ENCODE results near the gene ZNF598. TPM values are rescaled to one million over a fixed set of nuclear protein-coding genes. Genes with fewer than 3 reads are reported as not detected.

Gene ZNF598
- total and polyA plus RNA-seq, 4 donors = 2.7 to 28.4 (median 16.2) TPM

DNA sequence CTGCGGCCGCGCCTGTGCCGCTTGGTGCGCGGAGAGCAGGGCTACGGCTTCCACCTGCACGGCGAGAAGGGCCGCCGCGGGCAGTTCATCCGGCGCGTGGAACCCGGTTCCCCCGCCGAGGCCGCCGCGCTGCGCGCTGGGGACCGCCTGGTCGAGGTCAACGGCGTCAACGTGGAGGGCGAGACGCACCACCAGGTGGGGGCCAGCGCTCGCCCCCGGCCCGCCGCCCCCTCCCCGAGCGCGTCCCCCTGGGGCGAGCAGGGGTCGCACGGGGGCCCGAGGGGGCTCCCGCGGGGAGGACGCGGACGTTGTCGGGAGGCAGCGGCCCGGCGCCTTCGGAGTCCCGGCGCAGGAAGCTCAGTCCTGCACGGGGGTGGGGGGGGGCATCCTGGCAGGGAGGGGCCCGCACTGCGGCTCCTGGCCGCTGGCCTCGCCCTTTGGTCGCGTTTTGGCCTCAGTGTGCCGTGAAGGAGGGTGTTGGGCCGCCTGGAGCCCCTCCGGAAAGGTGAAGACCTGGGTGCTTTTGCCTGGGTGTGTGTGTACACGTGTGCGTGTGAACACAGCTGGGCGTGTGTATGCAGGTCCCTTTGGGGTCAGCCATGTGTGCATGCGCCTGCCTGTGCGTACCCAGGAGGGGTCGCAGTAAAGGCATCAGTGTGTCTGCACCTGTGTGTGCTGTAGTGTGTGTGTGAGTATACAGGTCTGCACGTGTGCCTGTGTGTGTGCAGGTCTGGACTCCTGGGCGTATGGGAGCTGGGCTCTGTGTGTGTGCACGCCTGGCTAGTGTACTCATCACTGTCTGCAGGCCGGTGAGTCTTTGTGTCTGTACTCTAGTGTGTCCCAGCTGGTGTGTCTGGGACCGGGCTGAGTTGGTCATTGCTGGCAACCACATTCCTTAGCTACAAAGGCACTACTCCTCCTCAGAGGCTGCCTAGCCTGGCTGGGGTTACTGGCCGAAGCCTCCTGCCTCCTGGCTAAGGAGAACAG lies 17.7 kb upstream of the ZNF598 start (continued):
- TF ChIP-seq, protein P1, sequence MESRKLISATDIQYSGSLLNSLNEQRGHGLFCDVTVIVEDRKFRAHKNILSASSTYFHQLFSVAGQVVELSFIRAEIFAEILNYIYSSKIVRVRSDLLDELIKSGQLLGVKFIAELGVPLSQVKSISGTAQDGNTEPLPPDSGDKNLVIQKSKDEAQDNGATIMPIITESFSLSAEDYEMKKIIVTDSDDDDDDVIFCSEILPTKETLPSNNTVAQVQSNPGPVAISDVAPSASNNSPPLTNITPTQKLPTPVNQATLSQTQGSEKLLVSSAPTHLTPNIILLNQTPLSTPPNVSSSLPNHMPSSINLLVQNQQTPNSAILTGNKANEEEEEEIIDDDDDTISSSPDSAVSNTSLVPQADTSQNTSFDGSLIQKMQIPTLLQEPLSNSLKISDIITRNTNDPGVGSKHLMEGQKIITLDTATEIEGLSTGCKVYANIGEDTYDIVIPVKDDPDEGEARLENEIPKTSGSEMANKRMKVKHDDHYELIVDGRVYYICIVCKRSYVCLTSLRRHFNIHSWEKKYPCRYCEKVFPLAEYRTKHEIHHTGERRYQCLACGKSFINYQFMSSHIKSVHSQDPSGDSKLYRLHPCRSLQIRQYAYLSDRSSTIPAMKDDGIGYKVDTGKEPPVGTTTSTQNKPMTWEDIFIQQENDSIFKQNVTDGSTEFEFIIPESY (IDR thresholded peaks at IDR 0.05) = peak; percentile 87
- TF ChIP-seq FOXA1 (IDR thresholded peaks at IDR 0.05) (no peak), JUND (IDR thresholded peaks at IDR 0.05) (peak in 1 of 2 donors; percentile 91), HNF4A (conservative IDR thresholded peaks at IDR 0.05) (no peak), RXRA (IDR thresholded peaks at IDR 0.05) (peak in 1 of 2 donors; percentile 34), TAF1 (conservative IDR thresholded peaks at IDR 0.05) (no peak), SP1 (IDR thresholded peaks at IDR 0.05) (no peak), FOXA2 (IDR thresholded peaks at IDR 0.05) (no peak), NR2F2 (IDR thresholded peaks at IDR 0.05) (no peak), GABPA (IDR thresholded peaks at IDR 0.05 in 1 of 2, conservative IDR thresholded peaks at IDR 0.05 in 1 of 2) (no peak)
- TF ChIP-seq, protein P2, sequence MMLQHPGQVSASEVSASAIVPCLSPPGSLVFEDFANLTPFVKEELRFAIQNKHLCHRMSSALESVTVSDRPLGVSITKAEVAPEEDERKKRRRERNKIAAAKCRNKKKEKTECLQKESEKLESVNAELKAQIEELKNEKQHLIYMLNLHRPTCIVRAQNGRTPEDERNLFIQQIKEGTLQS (IDR thresholded peaks at IDR 0.05) = no peak

DNA sequence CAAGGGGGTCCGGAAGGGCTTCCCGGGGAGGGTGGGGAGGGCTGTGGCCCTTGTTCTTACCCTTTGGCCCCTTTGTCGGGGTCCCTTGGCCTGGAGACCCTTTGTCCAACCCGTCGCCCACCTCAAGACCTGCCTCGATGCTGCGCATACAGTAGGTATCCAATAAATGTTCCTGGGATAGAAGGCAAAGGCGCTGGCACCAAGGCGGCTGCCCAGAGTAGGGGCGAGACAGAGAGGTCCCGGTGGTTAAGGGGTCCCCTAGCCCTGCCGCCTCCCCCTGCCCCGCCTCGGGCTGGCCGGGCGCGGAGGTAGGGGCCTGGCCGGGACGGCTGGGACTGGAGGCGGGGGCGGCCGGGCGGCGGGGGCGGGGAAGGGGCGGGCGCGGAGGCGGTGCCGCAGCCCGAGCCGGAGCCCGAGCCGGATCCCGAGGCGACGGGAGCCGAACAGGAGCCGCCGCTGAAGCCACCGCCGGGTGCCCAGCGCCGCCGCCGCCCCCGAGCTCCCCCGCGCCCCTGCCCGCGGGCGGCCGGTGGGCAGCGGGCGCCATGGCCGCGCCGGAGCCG lies 16.9 kb upstream of the ZNF598 start, which contains the start of gene NHERF2:
TSS of gene NHERF2 (plus strand) at position 442 of the 563 bp plus-strand sequence. CDS start at position 546, 104 bp downstream.
- H3K9me3 ChIP-seq (ENCODE audit: control insufficient read depth in 4 of 4, low read length in 3 of 4) = no peaks in the 10 kb centered on the region
- peaks cover 24 to 76% (median 60%) of the 10 kb centered on the region in 4 donors for H3K4me1 ChIP-seq (ENCODE audit: control insufficient read depth in 4 of 4, insufficient read depth in 4 of 4, low read length in 3 of 4)
- H3K4me3 ChIP-seq (ENCODE audit: low read depth in 1 of 3, low read length in 3 of 3) = peak within 1 kb of the TSS; percentile 89 to 99 (median 89)
- no peaks in the 10 kb centered on the region for H3K36me3 ChIP-seq (ENCODE audit: control insufficient read depth in 4 of 4, insufficient read depth in 3 of 4, low read depth in 1 of 4, low read length in 3 of 4)
- TF ChIP-seq YY1 (IDR thresholded peaks at IDR 0.05) (no peak), REST (IDR thresholded peaks at IDR 0.05) (no peak), RAD21 (IDR thresholded peaks at IDR 0.05) (no peak), FOXA1 (IDR thresholded peaks at IDR 0.05) (no peak), FOXA2 (IDR thresholded peaks at IDR 0.05) (no peak), HNF4G (IDR thresholded peaks at IDR 0.05) (no peak), GABPA (IDR thresholded peaks at IDR 0.05 in 1 of 2, conservative IDR thresholded peaks at IDR 0.05 in 1 of 2) (no peak), CTCF (IDR thresholded peaks at IDR 0.05; ENCODE audit: low read depth, low read length, missing input control) (no peak), HNF4A (conservative IDR thresholded peaks at IDR 0.05) (no peak), EGR1 (IDR thresholded peaks at IDR 0.05; ENCODE audit: low read depth in 2 of 2) (no peak), TAF1 (conservative IDR thresholded peaks at IDR 0.05) (no peak), JUND (IDR thresholded peaks at IDR 0.05) (no peak), NR2F2 (IDR thresholded peaks at IDR 0.05) (no peak), RXRA (IDR thresholded peaks at IDR 0.05) (no peak), SP1 (IDR thresholded peaks at IDR 0.05) (no peak)
- TF ChIP-seq, protein P1 (IDR thresholded peaks at IDR 0.05) = no peak
- TF ChIP-seq, protein P2 (IDR thresholded peaks at IDR 0.05) = no peak
- no peak for DNase-seq (ENCODE audit: low spot score)
- 6% methylated on average over 59 of the region's 59 CpGs for WGBS
- H3K27ac ChIP-seq (ENCODE audit: low read depth in 1 of 2, low read length in 2 of 2) = peak within 1 kb of the TSS; percentile 49 to 65
- peak within 1 kb of the TSS; percentile 64 to 94 for H3K9ac ChIP-seq (ENCODE audit: low read depth in 1 of 2, low read length in 2 of 2)
- H3K27me3 ChIP-seq (ENCODE audit: control insufficient read depth in 4 of 4, insufficient read depth in 4 of 4, low read length in 3 of 4) = no peaks in the 10 kb centered on the region
